Measurements from ENCODE around the gene WDR31. TPM values are rescaled to one million over a fixed set of nuclear protein-coding genes. Genes with fewer than 3 reads are reported as not detected.

Gene WDR31
- total RNA-seq, 2 experiments from 2014 or later: 1.3 to 1.4 TPM

DNA sequence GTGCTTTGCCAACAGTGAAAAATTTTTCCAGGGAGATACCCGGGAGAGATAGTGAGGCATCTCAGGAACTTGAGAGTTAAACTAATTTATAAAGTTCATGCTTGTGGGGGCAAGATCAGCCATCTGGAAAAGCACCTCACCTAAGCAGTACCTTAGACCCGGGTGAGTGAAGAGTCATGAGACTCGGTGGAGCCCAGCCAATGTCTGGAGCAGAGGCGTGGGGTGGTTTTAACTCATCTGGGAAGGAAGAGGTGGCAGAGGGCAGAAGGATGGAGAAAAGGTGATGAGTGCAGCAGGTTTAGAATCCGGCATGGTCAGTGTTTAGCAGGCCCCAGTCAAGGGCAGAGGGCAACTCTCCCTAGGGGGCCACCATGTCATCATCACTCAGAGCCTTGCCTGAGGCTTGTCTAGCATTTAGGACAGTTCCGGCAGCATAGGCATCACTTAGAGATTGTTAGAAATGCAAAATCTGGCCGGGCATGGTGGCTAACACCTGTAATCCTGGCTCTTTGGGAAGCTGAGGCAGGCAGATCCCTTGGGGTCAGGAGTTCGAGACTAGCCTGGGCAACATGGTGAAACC, 32.6 kb downstream of the WDR31 start:
- Mint-ChIP-seq H3K36me3 (ENCODE audit: low read depth) (no peaks in the 10 kb centered on the region), H3K27ac (no peak overlapping the region), H3K9me3 (no peaks in the 10 kb centered on the region), H3K4me3 (no peak overlapping the region), H3K27me3 (no peaks in the 10 kb centered on the region), H3K4me1 (ENCODE audit: low read depth) (no peaks in the 10 kb centered on the region)
- TF ChIP-seq, protein P1, sequence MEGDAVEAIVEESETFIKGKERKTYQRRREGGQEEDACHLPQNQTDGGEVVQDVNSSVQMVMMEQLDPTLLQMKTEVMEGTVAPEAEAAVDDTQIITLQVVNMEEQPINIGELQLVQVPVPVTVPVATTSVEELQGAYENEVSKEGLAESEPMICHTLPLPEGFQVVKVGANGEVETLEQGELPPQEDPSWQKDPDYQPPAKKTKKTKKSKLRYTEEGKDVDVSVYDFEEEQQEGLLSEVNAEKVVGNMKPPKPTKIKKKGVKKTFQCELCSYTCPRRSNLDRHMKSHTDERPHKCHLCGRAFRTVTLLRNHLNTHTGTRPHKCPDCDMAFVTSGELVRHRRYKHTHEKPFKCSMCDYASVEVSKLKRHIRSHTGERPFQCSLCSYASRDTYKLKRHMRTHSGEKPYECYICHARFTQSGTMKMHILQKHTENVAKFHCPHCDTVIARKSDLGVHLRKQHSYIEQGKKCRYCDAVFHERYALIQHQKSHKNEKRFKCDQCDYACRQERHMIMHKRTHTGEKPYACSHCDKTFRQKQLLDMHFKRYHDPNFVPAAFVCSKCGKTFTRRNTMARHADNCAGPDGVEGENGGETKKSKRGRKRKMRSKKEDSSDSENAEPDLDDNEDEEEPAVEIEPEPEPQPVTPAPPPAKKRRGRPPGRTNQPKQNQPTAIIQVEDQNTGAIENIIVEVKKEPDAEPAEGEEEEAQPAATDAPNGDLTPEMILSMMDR (IDR thresholded peaks at IDR 0.05): no peak
- intact Hi-C loops (cut with micrococcal nuclease): no loop called here
- no peak for ATAC-seq
- CTCF ChIA-PET: interaction anchor here (1.0 to 1.4 kb wide), 2 partner anchors 67 to 348 kb away, joined by 3 to 8 read pairs; no protein-coding TSS in a partner anchor
- POLR2A ChIA-PET: no interaction called here
- DNase-seq: no peak

GRCh38 chr9:113306566-113306965, 33.5 kb downstream of the WDR31 start:
- Mint-ChIP-seq H3K4me1 (ENCODE audit: low read depth) (no peaks in the 10 kb centered on the region), H3K9me3 (no peaks in the 10 kb centered on the region), H3K27me3 (no peaks in the 10 kb centered on the region), H3K4me3 (no peak overlapping the region), H3K27ac (no peak overlapping the region), H3K36me3 (ENCODE audit: low read depth) (no peaks in the 10 kb centered on the region)
- TF ChIP-seq, protein P1 (IDR thresholded peaks at IDR 0.05): no peak
- DNase-seq (no peak), ATAC-seq (no peak)
- ChIA-PET POLR2A (no interaction called here), CTCF (no interaction called here)
- intact Hi-C loops (cut with micrococcal nuclease): no loop called here

DNA sequence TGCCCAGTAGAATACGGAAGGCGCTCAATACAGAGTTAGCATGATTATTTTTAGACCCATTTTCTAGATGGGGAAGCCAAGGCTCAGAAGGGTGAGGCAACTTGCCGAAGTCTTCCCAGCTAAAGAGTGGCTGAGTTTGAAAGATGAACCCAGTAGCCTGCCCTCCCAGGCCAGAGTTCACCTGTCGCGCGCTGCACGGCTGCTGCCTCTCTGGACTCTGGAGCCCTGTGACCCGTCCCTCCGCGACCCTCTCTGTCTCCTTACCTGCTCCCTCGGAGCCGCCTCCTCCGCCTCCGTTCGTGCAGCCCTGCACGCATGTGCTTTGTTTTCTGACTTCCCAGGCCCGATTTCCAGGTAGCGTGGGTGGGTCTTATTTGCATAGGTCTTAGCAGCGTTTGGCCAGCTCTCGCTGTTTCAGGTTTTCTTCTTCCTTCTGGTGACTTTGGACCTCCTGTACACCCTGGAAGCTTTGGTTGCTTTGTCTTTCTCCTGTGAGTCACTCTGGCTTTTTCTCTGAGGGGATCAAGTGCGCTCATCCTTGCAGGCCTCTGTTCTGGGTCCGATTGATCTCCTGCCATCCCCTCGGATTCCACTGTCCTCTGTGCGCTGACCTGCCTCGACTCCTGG, 37.2 kb downstream of the WDR31 start, which contains the start of gene RNF183:
RNF183 (minus strand) TSS at position 585 of the 627 bp plus-strand sequence. CDS start 5,192 bp downstream, outside the sequence.
- no peaks in the 10 kb centered on the region for H3K4me1 Mint-ChIP-seq (ENCODE audit: low read depth)
- intact Hi-C loops (cut with micrococcal nuclease): no loop called here
- H3K27me3 Mint-ChIP-seq: no peaks in the 10 kb centered on the region
- DNase-seq (no peak), ATAC-seq (no peak)
- ChIA-PET CTCF (no interaction called here), POLR2A (no interaction called here)
- TF ChIP-seq, protein P1 (IDR thresholded peaks at IDR 0.05): no peak
- H3K36me3 Mint-ChIP-seq (ENCODE audit: low read depth): no peaks in the 10 kb centered on the region
- H3K4me3 Mint-ChIP-seq: no peak within 1 kb of the TSS
- H3K9me3 Mint-ChIP-seq: no peaks in the 10 kb centered on the region
- H3K27ac Mint-ChIP-seq: no peak within 1 kb of the TSS

DNA sequence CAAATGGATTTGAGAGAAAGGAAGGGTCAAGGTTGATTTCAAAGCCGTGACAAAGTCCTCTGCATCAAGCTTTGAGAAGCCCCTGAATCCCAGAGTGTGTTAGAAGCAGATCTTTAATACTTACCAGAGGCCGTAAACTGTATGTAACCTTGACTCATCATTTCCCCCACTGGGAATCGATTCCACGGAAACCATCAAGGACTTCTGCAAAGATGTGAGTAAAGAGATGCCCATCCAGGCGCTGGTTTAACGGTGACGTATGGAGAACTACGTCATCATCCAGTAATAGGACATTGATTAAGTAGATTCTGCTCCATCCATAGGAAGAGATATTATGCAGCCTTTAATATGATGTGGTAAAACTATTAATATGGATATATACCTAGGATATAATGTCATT, 38.5 kb downstream of the WDR31 start:
- TF ChIP-seq, protein P1 (IDR thresholded peaks at IDR 0.05): no peak
- DNase-seq (no peak), ATAC-seq (no peak)
- intact Hi-C loops (cut with micrococcal nuclease): no loop called here
- Mint-ChIP-seq H3K27me3 (no peaks in the 10 kb centered on the region), H3K9me3 (no peaks in the 10 kb centered on the region), H3K27ac (no peak overlapping the region), H3K4me1 (ENCODE audit: low read depth) (no peaks in the 10 kb centered on the region), H3K36me3 (ENCODE audit: low read depth) (no peaks in the 10 kb centered on the region), H3K4me3 (no peak overlapping the region)
- CTCF ChIA-PET: interaction anchor here (1.8 kb wide), 1 partner anchor 27 kb away, joined by 6 read pairs; no protein-coding TSS in a partner anchor
- POLR2A ChIA-PET: no interaction called here

GRCh38 chr9:113299800-113300292, 40.2 kb downstream of the WDR31 start:
- ATAC-seq: no peak
- ChIA-PET POLR2A (interaction anchor here (0.6 kb wide), 1 partner anchor 259 kb away, joined by 3 read pairs; no protein-coding TSS in a partner anchor), CTCF (no interaction called here)
- H3K4me3 Mint-ChIP-seq: no peak overlapping the region
- TF ChIP-seq, protein P1 (IDR thresholded peaks at IDR 0.05): no peak
- DNase-seq: no peak
- intact Hi-C loops (cut with micrococcal nuclease): no loop called here
- H3K36me3 Mint-ChIP-seq (ENCODE audit: low read depth): no peaks in the 10 kb centered on the region
- H3K9me3 Mint-ChIP-seq: no peaks in the 10 kb centered on the region
- H3K27ac Mint-ChIP-seq: no peak overlapping the region
- H3K27me3 Mint-ChIP-seq: no peaks in the 10 kb centered on the region
- no peaks in the 10 kb centered on the region for H3K4me1 Mint-ChIP-seq (ENCODE audit: low read depth)
